OCI-M1 (cell line): ENCODE results near the gene NCOR2.
A peak's percentile ranks its signal among the peaks of the same experiment; 100 is the strongest.

Experiments used
- DNase-seq: peaks from one replicate; lab custom pipeline; 2025; lab: John Stamatoyannopoulos, UW

NCOR2 gene

DNA sequence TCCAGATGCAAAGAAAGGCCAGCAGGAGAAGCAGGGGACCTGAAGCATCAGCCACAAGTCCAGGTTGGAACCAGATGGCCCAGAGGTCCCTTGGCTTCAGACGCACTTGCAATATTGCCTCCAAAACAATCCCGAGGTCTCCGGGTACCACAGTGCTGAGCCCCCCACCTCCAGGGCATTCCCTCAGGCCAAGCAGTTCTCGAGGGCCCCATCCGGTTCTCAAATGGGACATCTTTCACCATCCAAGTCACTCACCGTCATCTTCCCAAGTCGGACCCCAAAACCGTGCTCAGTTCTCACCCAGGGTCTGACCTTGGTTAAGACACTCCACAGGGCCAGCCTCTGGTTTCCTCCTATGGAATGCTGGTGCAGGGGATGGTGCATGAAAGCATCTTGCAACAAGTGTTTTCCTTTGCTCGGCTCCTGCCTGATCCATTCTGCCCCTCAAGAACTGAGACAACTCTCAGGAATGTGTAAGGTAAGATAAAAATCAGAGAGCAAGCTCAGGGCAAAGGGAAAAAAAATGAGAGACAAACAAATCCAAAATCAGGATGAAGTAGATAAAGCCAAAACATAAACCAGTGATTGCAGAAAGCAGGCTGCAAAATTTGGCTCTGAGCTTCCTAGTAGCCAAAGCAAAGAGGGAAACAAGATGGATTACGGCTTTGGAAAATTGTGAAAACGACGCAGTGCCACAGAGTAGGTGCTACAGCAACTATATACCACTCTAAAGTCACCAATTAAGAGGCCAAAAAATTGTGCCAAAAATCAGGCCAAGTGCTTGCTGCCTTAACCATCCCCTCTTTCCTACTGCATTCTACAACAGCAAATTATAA, 8.0 kb downstream of the NCOR2 start:
- DNase-seq = no peak

DNA sequence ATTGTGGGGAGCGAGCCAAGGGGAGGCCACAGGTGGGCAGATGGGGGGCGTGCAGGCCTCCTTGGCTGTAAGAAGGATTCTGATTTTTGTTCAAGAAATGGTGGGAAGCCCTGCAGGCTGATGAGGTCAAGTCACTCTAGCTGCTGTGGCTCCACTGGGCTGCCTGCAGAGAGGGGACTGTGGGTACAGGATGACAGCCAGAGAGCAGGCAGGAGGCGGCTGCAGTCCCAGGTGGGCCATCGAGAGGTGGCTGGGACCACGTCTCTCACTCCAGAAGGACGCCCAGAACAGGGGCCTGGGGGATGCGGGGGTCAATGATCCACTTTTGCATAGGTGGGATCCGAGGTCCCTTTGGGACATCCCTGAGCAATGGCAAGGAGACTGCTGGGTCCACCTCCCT, 9.1 kb downstream of the NCOR2 start:
- no peak for DNase-seq

DNA sequence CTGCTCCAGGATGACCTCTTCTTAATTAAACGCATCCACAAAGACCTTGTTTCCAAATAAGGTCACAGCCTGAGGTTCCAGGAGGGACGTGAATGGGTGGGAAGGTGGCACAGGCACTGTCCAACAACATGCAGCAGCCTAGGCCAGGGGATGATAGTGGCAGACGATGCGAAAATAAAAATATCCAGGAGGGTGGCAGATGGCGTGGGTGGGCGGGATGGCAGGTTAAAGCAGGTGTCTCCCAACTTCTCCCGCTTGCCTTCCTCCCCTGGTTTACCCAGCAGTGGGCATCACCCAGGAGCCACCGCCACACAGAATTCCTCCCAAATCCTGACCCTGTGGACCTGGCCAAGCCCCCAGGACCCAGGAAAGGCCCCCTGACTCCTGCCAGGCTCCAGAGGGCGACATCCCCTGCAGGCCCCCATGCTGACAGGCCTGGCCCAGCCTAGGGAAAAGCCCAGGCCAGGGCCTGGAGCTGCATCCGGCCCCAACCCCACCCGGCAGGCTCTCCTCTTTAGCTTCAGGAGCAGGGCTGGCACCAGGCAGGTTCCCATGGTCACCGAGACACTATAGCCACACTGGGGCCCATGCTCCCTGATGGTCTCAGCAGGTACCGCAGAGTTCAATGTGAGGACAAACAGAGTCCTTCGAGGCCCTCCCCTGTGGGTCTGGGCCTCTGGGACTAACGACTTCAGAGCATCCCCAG, 9.7 kb downstream of the NCOR2 start:
- DNase-seq = no peak

DNA sequence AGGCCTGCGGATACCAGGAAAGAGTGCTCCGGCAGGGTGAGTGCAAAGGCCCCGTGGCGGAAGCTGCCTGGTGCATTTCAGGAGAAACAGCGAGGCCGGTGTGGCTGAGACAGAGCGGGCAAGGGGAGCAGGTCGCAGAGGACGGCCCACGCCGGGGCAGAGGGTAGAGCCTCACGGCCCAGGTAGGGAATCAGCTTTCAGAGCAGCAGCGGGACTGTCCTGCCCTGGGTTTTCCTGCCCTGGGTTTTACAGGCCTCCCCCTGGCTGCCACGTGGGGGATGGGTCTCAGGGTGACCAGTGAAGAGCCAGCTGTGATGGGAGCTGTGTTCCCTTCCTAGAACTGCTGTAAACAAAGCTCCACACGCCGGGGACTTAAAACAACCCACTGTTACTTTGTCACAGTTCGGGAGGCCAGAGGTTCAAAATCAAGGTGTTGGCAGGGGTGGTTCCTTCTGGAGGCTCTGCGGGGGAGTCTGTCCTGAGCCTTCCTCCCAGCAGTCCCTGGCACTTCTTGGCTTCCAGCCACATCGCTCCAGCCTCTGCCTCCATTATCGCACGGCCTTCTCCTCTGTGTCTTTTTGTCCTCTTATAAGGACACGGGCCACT, 10.4 kb downstream of the NCOR2 start:
- no peak for DNase-seq

DNA sequence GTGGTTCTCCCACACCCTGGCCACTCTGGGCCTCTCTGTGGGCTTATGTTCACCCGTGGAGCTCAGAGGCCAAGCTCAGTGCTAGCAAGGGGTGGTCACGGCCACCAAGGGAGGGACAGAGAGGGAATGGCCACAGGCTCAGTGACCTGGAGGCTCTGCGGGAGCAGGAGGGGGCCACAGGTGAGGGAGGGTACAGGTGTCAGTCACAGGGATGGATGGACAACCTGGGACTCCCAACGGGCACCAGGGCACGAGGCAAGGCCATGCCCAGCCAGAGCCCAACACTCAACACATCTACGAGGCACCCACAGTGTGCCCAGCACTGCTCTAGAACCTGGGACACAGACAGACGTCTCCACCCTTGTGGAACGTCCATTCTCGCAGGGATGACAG, 11.3 kb downstream of the NCOR2 start:
- no peak for DNase-seq

DNA sequence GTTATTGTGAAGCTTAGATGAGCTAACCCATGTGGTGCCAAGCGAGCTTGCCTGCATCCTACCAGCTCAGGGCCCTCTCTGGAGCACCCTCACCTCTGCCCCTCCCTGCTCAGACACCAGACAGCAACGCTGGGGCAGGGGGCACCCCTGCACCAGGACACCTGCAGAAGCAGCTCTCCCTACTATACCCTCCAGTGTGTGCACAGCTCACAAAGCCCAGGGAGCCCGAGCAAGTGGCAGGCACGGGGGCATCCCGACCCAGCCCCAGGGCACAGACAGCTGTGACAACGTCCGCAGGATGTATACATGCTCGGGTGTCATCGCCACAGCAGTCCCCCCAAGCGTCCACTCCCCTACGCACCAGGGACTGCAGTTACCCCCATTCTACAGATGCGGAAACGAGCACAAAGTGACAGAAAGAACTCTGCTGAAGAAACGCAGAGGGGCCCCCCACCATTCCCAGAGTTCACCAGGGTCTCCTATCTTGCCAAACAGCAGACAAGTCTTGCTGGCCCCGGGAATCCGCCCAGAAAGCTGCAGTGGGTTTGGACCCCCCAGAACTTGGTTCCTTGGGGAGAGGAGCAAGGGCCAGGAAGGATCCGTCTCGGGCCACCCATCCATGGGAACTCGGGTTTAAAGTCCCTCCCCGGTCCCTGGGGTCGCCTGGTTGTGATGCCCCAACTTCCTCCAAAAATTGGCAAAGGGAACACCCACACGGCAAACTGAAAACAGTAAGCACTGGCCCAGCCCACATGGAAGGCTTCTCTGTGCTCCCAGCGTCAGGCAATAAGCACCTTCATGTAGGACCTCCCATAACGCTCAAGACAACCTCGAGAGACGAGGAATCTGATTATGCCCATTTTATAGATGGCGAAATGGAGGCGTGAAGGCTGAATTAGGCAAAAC, 12.0 kb downstream of the NCOR2 start:
- no peak for DNase-seq

DNA sequence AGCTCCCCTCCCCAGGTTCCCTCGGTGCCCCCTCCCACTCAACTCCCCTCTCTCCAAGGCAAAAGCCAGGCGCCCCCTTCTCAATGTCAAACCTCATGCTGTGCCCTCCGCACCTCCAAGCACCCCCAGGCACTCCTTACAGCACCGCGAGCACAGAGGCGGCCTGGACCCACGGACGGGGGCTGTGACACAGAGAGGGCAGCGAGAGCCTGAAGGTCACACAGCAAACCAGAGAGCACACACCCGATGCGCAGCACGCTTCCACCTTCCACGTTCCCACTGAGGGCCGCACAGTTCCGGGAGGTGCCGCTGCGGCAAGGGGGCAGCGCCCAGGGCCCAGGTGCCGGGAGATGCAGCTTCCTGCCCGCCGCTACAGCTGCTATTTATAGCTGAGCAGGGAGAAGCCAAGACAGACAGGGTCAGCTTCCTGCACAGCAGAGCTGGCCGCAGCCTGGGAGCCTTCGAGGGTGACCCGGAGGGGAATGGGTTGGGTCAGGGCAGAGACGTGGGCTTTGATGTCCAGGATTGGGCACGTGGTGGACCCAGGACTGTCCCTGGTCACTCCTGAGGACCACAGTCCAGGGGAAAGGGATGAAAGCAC, 12.9 kb downstream of the NCOR2 start:
- no peak for DNase-seq

DNA sequence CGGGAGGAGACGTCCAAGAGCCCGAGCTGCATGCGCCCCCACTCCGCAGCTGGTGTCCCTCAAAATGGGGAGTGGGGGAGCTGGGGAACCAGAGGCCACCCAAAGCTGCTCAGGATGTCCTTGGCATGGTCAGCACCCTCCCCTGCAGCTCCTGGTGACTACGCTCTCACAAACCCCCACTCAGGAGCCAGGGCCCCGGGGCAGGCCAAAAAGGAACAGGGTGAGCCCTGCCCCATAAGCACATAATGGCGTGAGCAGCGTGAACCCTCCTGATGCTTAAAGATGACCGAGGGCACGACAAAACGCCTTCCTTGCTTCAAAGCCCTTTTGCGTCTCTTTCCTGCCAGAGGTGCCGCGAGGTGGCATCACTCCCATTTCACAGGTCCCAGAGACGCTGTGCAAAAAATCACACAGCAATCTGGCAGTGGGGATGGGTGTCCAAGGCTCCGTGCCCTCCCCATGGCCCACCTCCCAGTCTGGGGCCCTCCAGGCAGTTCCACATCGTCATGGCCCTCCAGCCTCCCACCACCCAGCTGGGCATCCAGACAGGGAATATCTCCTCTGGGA, 13.5 kb downstream of the NCOR2 start:
- DNase-seq = no peak

DNA sequence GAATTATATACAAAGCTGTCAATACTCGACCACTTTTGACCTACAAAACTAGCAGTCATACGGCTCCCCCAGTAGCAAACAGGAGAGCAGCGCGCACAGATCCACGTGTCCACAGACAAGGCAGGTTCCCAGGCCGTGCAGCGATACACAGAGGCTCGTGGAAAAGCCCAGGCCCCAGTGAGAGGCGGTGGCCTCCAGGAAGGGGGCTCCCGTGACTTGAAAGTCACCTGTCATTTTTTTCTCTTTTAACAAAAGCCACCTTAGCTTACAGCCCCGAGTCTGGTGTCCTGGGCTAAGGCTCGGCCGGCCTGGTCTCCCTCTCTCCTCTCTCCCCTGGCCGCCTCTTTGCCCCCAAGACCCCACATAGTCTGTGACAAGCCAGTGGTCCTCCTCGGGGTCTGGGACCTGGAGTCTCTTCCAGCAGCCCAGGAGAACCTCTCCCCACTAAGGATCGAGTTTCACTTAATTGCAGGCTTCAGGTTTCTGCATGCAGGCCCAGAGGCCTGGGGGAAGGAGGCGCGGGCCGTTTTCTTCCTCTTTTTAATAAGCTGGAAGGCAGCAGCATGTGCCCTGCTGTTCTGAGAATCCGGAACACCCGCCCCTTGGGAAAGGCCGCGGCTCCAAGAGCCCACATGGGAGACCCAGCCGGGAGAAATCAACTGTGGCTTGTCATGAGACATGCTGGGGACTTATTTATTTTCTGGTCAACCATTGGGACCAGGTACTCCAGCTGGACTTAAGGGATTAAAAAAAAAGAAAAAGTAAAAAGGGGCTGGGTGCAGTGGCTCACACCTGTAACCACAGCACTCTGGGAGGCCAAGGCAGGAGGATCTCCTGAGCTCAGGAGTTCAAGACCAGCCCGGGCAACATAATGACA, 15.9 kb downstream of the NCOR2 start:
- DNase-seq = peak; percentile 96

DNA sequence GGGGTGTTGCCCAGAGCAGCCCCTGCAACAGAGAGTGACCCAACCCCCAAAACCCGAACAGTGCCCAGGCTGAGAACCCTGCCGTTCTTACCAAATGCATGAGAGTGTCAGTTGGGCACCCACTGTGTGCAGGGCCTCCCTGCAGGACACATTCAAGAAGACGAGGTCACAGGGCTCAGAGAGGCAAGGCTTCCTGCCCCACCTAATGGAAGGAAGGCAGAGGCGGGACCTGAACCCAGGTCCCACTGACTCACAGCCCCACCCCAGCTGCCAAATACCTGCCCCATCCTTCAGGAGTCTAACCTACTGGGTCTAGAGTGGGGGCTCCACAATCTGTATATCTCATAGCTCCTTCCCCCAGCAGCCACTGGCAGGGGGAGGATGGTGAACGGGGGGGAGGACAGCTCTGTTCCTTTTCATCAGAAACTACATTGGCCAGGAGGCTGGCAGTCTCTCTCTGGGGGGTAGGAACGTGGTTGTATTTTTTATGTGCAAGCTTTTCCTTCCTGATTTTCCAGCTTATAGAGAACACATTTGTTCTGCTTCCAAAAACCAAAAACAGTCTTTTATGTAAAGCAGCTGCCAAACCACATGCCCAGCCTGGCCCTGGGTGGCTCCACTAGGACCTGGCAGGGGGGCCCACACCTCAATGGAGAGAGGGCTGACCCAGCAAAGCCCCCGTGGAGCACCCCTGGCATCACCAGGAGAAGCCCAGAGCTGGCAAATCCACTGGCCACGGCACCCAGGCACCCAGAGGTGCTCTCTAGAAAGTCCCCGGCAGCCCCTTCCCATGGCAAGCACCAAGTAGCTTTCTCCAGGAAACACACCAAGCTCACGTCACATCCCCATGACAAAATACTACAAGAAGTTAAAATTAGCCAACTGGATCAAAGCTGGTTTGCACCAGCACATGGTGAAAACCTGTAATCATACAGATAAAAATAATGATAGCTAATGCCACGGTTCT, 17.0 kb downstream of the NCOR2 start:
- no peak for DNase-seq

DNA sequence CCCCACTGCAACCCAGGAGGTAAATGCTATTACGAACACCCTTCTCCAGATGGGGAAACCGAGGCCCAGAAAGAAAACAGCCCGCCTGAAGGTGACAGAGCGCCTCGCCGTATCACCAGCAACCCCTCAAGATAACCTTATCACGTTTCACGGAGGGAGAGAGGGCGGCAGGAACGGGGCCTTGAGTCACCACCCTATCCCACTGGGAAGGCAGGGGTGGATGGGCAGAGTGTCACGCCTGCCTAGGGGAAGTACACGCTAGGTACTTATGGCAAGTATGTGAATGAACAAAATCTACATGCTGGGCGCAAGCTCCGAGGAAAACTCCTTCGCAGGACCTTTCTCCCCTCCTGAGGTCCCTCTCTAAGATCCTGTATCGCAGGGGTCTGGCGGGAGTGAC, 17.8 kb downstream of the NCOR2 start:
- DNase-seq = no peak

DNA sequence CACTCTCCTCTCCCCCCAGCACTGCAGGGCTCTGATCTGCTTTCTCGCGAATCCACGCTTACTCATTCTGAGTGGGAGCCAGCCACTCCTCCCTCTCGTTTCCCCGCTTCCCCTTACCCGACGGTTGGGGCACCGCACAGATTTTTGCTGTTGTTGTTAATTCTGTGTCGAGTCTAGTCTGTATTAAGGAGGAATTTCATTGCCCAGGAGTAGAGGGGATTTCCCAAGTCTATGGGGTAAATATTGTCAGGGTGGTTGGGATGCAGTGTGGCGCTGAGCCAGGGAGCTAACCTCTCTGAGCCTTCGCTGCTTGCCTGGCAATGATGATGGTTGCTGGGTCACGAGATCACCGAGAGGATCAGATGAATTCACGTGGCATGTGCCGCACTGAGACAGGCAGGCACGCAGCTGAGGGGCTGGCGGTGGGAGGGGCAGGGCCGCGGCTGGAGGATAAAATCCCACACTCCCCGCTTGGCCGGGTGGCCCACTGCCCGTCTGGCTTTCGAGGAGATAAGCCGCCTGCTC, 18.5 kb downstream of the NCOR2 start:
- DNase-seq = no peak

DNA sequence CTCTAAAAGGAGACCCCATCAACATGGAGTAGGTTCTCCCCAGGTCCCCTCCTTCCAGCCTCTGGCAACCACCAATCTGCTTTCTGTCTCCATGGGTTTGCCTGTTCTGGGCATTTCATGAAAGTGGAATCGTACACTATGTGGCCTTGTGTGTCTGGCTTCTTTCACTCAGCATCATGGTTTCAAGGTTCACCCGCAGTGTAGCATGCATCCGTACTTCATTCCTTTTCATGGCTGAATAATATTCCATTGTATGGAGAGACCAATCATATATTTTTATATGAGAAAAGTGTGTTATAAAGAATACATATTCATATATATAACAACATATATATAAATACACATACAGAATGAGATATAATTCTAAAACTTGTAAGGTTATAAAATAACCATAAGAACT, 19.8 kb downstream of the NCOR2 start:
- no peak for DNase-seq

DNA sequence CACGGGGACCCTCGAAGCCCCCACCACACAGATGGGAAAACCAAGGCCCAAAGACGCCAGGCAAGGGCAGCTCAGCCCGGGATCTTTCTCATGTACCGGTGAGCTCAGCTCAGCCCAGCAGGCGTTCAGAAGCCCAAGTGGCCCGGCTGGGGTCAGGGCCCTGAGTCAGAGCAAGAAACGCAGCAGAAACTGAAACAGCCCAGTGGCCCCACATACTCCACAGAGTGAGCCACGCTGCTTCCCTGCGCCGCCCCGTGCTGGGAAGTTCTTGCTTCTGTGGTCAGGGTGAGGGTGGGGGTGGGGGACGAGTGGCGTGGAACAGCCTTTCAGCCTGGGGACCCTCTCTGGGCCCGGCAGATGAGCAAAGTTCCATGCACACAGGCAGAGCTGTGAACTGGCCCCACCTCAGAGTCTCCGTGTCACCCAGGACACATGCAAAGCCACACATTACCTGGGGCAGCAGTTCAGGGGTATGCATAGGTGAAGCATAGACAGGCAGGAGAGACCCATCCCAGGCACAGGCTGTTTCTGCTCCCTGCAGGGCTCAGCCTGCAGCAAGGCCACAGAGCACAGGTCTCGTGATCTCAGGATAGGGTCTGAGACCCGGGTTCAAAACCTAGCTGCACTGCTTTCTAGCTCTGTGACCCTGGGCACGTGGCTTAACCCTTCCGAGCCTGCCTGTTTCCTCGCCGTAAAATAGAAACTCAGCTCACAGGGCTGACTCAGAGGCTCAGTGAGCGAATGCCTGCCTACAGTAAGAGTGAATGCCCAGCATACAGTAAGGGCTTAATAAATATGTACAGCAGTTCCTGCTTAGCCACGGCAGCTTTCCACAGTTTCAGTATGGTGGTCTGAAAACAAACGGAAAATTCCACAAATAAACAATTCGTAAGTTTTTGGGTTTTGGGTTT, 21.6 kb downstream of the NCOR2 start:
- DNase-seq = no peak

DNA sequence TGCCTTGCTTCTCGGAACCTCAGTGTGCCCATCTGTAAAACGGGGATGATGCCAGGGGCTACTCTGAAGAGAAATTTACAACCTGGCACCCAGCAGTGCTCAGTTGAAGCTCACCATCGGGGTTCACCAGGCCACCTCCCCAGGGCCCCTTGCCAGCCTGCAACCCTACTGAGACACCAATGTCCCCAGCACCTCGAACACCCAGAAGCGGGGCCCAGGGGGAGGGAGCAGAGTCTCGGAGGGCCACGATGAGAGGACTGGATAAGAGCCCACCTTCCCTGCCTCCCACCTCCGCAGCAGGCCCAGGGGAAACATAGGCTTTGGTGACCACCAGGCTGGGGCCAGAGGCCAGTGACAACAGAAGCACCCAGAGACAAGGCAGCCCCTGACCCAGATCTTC, 22.4 kb downstream of the NCOR2 start:
- no peak for DNase-seq

DNA sequence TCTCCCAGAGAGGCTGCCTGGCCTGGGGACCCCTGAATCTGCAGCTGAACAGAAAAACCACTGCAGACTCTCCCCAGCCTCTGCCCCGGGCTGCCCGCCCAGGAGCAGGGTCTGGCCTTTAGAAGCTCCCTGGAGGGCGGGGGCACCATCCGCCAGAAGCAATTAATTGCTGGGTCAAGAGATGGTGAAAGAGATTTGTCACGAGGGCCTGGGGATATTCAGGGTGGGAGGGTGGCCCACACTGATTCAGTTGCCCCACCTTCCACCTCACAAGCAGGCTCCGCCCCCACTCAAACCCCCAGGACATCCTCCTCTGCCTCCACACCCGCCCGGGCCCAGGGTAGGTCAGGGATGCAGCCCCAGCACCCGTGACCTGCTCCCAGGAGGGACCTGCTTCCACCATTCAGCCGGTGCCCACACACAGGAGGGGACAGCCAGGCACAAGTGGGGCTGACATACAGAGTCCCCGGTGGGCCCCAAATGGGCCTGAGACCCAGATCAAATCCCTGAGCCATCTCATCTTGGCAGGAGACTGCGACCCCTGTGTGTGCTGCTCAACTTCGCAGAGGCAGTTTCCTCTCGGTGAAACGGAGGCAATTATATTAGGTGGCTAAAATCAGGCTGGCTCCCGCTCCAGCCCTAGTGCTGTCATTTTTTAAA, 23.0 kb downstream of the NCOR2 start:
- DNase-seq = no peak

DNA sequence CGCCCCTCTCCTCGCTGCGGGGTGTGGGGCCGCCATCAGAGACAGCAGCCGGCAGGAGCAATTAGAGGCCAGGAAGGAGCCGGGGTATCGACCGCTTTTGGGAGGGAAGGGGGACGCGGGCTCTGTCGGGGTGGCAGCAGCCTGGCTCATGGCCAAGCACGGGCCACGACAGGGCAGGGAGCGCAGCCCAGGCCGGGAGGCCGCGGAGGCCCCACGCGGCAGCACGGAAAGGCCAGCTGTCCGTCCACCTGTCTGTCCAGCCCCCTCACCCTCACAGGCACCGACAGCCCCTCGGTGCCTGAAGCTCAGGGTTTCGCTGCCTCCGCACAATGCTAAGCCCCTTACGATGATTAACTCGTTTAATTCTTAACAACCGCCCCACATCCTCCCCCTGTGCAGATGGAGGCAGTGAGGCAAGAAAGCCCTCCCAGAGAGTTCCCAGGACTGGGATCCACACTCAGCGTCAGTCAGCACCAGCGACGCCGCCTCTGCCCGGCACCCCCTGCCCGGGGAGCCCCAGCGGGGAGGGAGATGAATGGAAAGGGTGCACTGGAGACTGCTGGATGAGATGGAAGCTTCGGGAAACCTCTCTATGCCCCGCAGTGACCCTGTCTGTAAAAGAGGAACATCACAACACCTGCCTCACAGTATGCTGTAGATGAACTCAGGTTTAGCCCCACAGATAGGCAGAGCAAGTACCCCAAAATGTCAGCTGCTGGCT, 23.7 kb downstream of the NCOR2 start:
- no peak for DNase-seq
